Stimulated activated naive CD8-positive, alpha-beta T cell treated with anti-CD3 and anti-CD28 coated beads, Interleukin-15, Interleukin-2, amounts not matched to agents 100 ng/mL and 50 ng/mL, for 24 hours (primary cell): ENCODE results near the gene TAGLN3.
"Not testable (repeated sequence)": the region's sequence is repeated elsewhere in the genome, so short reads cannot be mapped to it uniquely, and the experiment has no call there.

Experiments used
- H3K27ac Mint-ChIP-seq: one replicate; pipeline ENCODE4 v1.8.0; 2021; ENCODE audit warnings: mild to moderate bottlenecking, mixed read lengths
- H3K27me3 Mint-ChIP-seq: one replicate; pipeline ENCODE4 v1.8.0; 2021; ENCODE audit warnings: mixed read lengths
- H3K36me3 Mint-ChIP-seq: one replicate; pipeline ENCODE4 v1.8.0; 2021; ENCODE audit warnings: low read depth, mixed read lengths
- H3K4me1 Mint-ChIP-seq: one replicate; pipeline ENCODE4 v1.8.0; 2021; ENCODE audit warnings: low read depth, mixed read lengths
- H3K4me3 Mint-ChIP-seq: one replicate; pipeline ENCODE4 v1.8.0; 2021; ENCODE audit warnings: mild to moderate bottlenecking, mixed read lengths
- H3K9me3 Mint-ChIP-seq: one replicate; pipeline ENCODE4 v1.8.0; 2021; ENCODE audit warnings: mixed read lengths

TAGLN3 gene

GRCh38 chr3:112012205-112012992, 13.7 kb downstream of the TAGLN3 start:
- Mint-ChIP-seq H3K4me1 (peaks cover 28% of the 10 kb centered on the region), H3K27me3 (no peaks in the 10 kb centered on the region), H3K4me3 (no peak overlapping the region), H3K9me3 (no peaks in the 10 kb centered on the region), H3K36me3 (no peaks in the 10 kb centered on the region), H3K27ac (peak overlapping the region; percentile 70)

- Mint-ChIP-seq H3K4me3 (no peak overlapping the region), H3K27ac (peak overlapping the region; percentile 70), H3K27me3 (no peaks in the 10 kb centered on the region), H3K4me1 (peaks cover 30% of the 10 kb centered on the region), H3K36me3 (no peaks in the 10 kb centered on the region), H3K9me3 (no peaks in the 10 kb centered on the region)
These were observed 14.5 kb downstream of the TAGLN3 start for GRCh38 chr3:112013058-112013783.

GRCh38 chr3:112013784-112014143, 15.0 kb downstream of the TAGLN3 start:
- Mint-ChIP-seq H3K4me1 (peaks cover 30% of the 10 kb centered on the region), H3K4me3 (no peak overlapping the region), H3K36me3 (no peaks in the 10 kb centered on the region), H3K27me3 (no peaks in the 10 kb centered on the region), H3K27ac (peak overlapping the region; percentile 70), H3K9me3 (no peaks in the 10 kb centered on the region)

GRCh38 chr3:112017091-112017490, 18.4 kb downstream of the TAGLN3 start:
- Mint-ChIP-seq H3K27me3 (no peaks in the 10 kb centered on the region), H3K27ac (peak overlapping the region; percentile 54), H3K4me1 (peaks cover 30% of the 10 kb centered on the region), H3K9me3 (no peaks in the 10 kb centered on the region), H3K4me3 (no peak overlapping the region), H3K36me3 (no peaks in the 10 kb centered on the region)

- Mint-ChIP-seq H3K9me3 (no peaks in the 10 kb centered on the region), H3K27ac (no peak overlapping the region), H3K36me3 (no peaks in the 10 kb centered on the region), H3K4me3 (no peak overlapping the region), H3K27me3 (no peaks in the 10 kb centered on the region), H3K4me1 (peaks cover 15% of the 10 kb centered on the region)
These were observed 20.0 kb downstream of the TAGLN3 start for GRCh38 chr3:112018712-112019111.

GRCh38 chr3:112019716-112020115, 21.0 kb downstream of the TAGLN3 start:
- Mint-ChIP-seq H3K27ac (no peak overlapping the region), H3K27me3 (no peaks in the 10 kb centered on the region)

GRCh38 chr3:112020674-112021085, 22.0 kb downstream of the TAGLN3 start:
- H3K27ac Mint-ChIP-seq: no peak overlapping the region
- H3K4me3 Mint-ChIP-seq: no peak overlapping the region
- H3K27me3 Mint-ChIP-seq: no peaks in the 10 kb centered on the region
- H3K36me3 Mint-ChIP-seq: no peaks in the 10 kb centered on the region
- no peaks in the 10 kb centered on the region for H3K9me3 Mint-ChIP-seq
- H3K4me1 Mint-ChIP-seq: peaks cover 10% of the 10 kb centered on the region

More at GRCh38 chr3:112019716-112020115, 21.0 kb downstream of the TAGLN3 start:
- peaks cover 10% of the 10 kb centered on the region for H3K4me1 Mint-ChIP-seq
- H3K36me3 Mint-ChIP-seq: no peaks in the 10 kb centered on the region
- no peak overlapping the region for H3K4me3 Mint-ChIP-seq
- no peaks in the 10 kb centered on the region for H3K9me3 Mint-ChIP-seq

GRCh38 chr3:112027142-112027541, 28.4 kb downstream of the TAGLN3 start:
- H3K9me3 Mint-ChIP-seq: no peaks in the 10 kb centered on the region
- no peaks in the 10 kb centered on the region for H3K27me3 Mint-ChIP-seq
- no peak overlapping the region for H3K4me3 Mint-ChIP-seq
- H3K36me3 Mint-ChIP-seq: no peaks in the 10 kb centered on the region
- no peak overlapping the region for H3K27ac Mint-ChIP-seq
- no peaks in the 10 kb centered on the region for H3K4me1 Mint-ChIP-seq

- H3K4me3 Mint-ChIP-seq: no peak overlapping the region
- H3K27me3 Mint-ChIP-seq: no peaks in the 10 kb centered on the region
- no peaks in the 10 kb centered on the region for H3K4me1 Mint-ChIP-seq
- no peaks in the 10 kb centered on the region for H3K36me3 Mint-ChIP-seq
- no peak overlapping the region for H3K27ac Mint-ChIP-seq
- no peaks in the 10 kb centered on the region for H3K9me3 Mint-ChIP-seq
These were observed 29.1 kb downstream of the TAGLN3 start for GRCh38 chr3:112027826-112028225.

GRCh38 chr3:112030901-112031300, 32.2 kb downstream of the TAGLN3 start:
- no peaks in the 10 kb centered on the region for H3K36me3 Mint-ChIP-seq
- H3K4me1 Mint-ChIP-seq: no peaks in the 10 kb centered on the region
- no peaks in the 10 kb centered on the region for H3K9me3 Mint-ChIP-seq
- no peaks in the 10 kb centered on the region for H3K27me3 Mint-ChIP-seq
- no peak overlapping the region for H3K4me3 Mint-ChIP-seq
- no peak overlapping the region for H3K27ac Mint-ChIP-seq

GRCh38 chr3:112032098-112032731, 33.5 kb downstream of the TAGLN3 start:
- Mint-ChIP-seq H3K27me3 (no peaks in the 10 kb centered on the region), H3K4me3 (no peak overlapping the region), H3K9me3 (no peaks in the 10 kb centered on the region), H3K4me1 (no peaks in the 10 kb centered on the region), H3K36me3 (no peaks in the 10 kb centered on the region), H3K27ac (no peak overlapping the region)

GRCh38 chr3:112034436-112034835, 35.7 kb downstream of the TAGLN3 start, which contains the start of gene TMPRSS7:
Gene TMPRSS7 (plus strand): TSS chr3:112034736. CDS start chr3:112034846, 110 bp downstream.
- H3K27me3 Mint-ChIP-seq: no peaks in the 10 kb centered on the region
- peaks cover 3% of the 10 kb centered on the region for H3K9me3 Mint-ChIP-seq
- no peaks in the 10 kb centered on the region for H3K4me1 Mint-ChIP-seq
- no peak within 1 kb of the TSS for H3K4me3 Mint-ChIP-seq
- no peak within 1 kb of the TSS for H3K27ac Mint-ChIP-seq
- no peaks in the 10 kb centered on the region for H3K36me3 Mint-ChIP-seq

GRCh38 chr3:112035241-112035640, 36.5 kb downstream of the TAGLN3 start:
- no peak overlapping the region for H3K27ac Mint-ChIP-seq
- no peaks in the 10 kb centered on the region for H3K36me3 Mint-ChIP-seq
- no peaks in the 10 kb centered on the region for H3K4me1 Mint-ChIP-seq
- H3K9me3 Mint-ChIP-seq: peaks cover 3% of the 10 kb centered on the region
- no peak overlapping the region for H3K4me3 Mint-ChIP-seq
- no peaks in the 10 kb centered on the region for H3K27me3 Mint-ChIP-seq

GRCh38 chr3:112037194-112037593, 38.5 kb downstream of the TAGLN3 start:
- not testable (repeated sequence) for H3K4me1 Mint-ChIP-seq, H3K4me3 Mint-ChIP-seq, H3K27ac Mint-ChIP-seq, H3K27me3 Mint-ChIP-seq, H3K9me3 Mint-ChIP-seq, H3K36me3 Mint-ChIP-seq

GRCh38 chr3:112038863-112039262, 40.1 kb downstream of the TAGLN3 start:
- no peaks in the 10 kb centered on the region for H3K36me3 Mint-ChIP-seq
- no peak overlapping the region for H3K27ac Mint-ChIP-seq
- peaks cover 3% of the 10 kb centered on the region for H3K9me3 Mint-ChIP-seq
- no peaks in the 10 kb centered on the region for H3K27me3 Mint-ChIP-seq
- H3K4me3 Mint-ChIP-seq: no peak overlapping the region
- no peaks in the 10 kb centered on the region for H3K4me1 Mint-ChIP-seq
